GM12875 (cell line): ENCODE results near the gene ANKZF1.
"Not testable (repeated sequence)": the region's sequence is repeated elsewhere in the genome, so short reads cannot be mapped to it uniquely, and the experiment has no call there.

Experiments
- H3K4me3 ChIP-seq: one replicate; pipeline ENCODE4 v1.5.1; 2011; ENCODE audit warnings: low read depth, low read length, control low read depth
- TF ChIP-seq, protein P1 (sequence below): IDR thresholded peaks from 2 replicates; pipeline ENCODE4 v1.5.1; 2011; ENCODE audit warnings: low read depth, mild to moderate bottlenecking, control low read depth, inconsistent platforms, low read length, moderate library complexity, borderline replicate concordance; ENCODE audit not compliant: insufficient read depth

The ANKZF1 gene

DNA sequence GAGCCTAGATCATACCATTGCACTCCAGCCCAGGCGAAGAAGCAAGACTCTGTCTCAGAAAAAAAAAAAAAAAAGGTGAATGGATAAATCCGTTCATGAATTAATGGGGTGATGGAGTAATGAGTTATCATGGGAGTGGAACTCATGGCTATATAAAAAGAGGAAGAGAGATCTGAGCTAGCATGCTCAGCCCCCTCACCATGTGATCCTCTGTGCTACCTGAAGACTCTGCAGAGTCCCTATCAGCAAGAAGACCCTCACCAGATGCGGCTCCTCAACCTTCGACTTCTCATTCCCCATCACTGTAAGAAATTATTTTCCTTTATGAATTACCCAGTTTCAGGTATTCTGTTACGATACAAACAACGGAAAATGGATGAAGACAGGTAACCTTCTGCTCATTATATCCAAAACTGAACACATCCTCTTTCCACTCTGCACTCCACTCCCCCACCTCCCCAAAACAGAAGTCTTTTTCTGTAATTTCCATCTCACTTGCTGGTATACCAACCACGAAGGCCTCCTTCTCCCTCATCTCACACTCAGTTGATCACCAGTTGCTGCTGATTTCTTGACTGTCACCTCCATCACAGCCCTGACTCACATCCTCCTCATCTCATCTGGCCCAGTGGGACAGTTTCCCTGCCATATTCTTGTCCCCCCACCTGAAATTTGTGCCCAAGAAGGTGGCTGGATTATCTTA is 42.7 kb upstream of the ANKZF1 start:
- TF ChIP-seq, protein P1, sequence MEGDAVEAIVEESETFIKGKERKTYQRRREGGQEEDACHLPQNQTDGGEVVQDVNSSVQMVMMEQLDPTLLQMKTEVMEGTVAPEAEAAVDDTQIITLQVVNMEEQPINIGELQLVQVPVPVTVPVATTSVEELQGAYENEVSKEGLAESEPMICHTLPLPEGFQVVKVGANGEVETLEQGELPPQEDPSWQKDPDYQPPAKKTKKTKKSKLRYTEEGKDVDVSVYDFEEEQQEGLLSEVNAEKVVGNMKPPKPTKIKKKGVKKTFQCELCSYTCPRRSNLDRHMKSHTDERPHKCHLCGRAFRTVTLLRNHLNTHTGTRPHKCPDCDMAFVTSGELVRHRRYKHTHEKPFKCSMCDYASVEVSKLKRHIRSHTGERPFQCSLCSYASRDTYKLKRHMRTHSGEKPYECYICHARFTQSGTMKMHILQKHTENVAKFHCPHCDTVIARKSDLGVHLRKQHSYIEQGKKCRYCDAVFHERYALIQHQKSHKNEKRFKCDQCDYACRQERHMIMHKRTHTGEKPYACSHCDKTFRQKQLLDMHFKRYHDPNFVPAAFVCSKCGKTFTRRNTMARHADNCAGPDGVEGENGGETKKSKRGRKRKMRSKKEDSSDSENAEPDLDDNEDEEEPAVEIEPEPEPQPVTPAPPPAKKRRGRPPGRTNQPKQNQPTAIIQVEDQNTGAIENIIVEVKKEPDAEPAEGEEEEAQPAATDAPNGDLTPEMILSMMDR, result no peak
- no peak overlapping the region for H3K4me3 ChIP-seq

GRCh38 chr2:219197388-219197787 is 32.2 kb upstream of the ANKZF1 start:
- TF ChIP-seq, protein P1, result no peak
- H3K4me3 ChIP-seq, result no peak overlapping the region

DNA sequence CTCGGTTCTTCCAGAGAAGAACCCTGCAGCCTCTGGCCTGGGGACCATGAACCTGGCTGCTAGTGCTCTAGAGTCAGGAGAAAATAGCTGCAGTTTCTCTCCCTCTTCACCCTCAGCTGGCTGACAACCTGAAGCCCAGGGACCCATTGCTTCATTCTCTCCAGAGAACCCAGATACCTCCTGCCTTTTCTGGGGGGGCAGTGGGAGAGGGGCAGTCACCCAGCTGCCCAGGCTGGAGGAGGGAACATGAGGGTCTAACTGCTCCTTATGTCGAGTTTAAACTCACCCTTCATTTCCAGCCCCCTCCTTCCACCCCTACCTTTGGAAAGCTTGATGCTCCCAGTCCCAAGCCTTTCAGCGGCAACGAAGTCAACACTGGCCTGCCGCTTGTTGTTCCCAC is 30.6 kb upstream of the ANKZF1 start:
- no peak overlapping the region for H3K4me3 ChIP-seq
- TF ChIP-seq, protein P1, result no peak

GRCh38 chr2:219199470-219200211 is 30.0 kb upstream of the ANKZF1 start:
- H3K4me3 ChIP-seq, result no peak overlapping the region
- TF ChIP-seq, protein P1, result no peak

DNA sequence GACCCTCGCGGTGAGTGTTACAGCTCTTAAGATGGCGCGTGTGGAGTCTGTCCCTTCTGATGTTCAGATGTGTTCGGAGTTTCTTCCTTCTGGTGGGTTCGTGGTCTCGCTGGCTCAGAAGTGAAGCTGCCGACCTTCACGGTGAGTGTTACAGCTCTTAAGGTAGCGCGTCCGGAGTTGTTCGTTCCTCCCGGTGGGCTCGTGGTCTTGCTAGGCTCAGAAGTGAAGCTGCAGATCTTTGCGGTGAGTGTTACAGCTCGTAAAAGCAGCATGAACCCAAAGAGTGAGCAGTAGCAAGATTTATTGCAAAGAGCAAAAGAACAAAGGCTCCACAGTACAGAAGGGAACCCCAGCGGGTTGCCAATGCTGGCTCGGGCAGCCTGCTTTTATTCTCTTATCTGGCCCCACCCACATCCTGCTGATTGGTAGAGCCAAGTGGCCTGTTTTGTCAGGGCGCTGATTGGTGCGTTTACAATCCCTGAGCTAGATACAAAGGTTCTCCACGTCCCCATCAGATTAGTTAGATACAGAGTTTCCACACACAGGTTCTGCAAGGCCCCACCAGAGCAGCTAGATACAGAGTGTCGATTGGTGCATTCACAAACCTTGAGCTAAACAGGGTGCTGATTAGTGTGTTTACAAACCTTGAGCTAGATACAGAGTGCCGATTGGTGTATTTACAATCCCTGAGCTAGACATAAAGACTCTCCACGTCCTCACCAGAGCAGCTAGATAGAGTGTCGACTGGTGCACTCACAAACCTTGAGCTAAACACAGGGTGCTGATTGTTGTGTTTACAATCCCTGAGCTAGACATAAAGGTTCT is 28.9 kb upstream of the ANKZF1 start:
- not testable (repeated sequence) for H3K4me3 ChIP-seq

- H3K4me3 ChIP-seq, result not testable (repeated sequence)
These were observed 28.3 kb upstream of the ANKZF1 start for GRCh38 chr2:219201331-219201730.

- no peak overlapping the region for H3K4me3 ChIP-seq
- TF ChIP-seq, protein P1, result no peak
These were observed 25.0 kb upstream of the ANKZF1 start for GRCh38 chr2:219204425-219205164.

GRCh38 chr2:219205165-219205538 is 24.5 kb upstream of the ANKZF1 start:
- H3K4me3 ChIP-seq, result no peak overlapping the region
- TF ChIP-seq, protein P1, result no peak
